Neural progenitor cell (in vitro differentiated cells): Measurements from ENCODE around the gene AGPS. TPM values are rescaled to one million over a fixed set of nuclear protein-coding genes. Genes with fewer than 3 reads are reported as not detected.

ENCODE experiments used
- DNase-seq: peaks from one replicate; pipeline ENCODE4 v3.0.0-alpha.2; 2016; ENCODE audit warnings: low spot score
- H2AFZ ChIP-seq: fragments of 200-600 bp; sonication (generic); replicated peaks from 2 replicates; pipeline ENCODE4 v1.6.1; 2016; ENCODE audit warnings: antibody characterized with exemption
- H3F3A ChIP-seq: fragments of 200-600 bp; sonication (generic); 2 replicates; pipeline ENCODE4 v1.6.1; 2016; ENCODE audit warnings: antibody characterized with exemption, low read depth
- H3K27ac ChIP-seq: fragments of 200-600 bp; sonication (generic); 2 replicates; pipeline ENCODE4 v1.5.1; 2016; ENCODE audit warnings: mild to moderate bottlenecking
- H3K27me3 ChIP-seq: fragments of 200-600 bp; sonication (generic); 2 replicates; pipeline ENCODE4 v1.6.1; 2016; ENCODE audit warnings: mild to moderate bottlenecking, moderate library complexity
- H3K36me3 ChIP-seq: fragments of 200-600 bp; sonication (generic); 2 replicates; pipeline ENCODE4 v1.5.1; 2016
- H3K4me1 ChIP-seq: fragments of 200-600 bp; sonication (generic); 2 replicates; pipeline ENCODE4 v1.6.1; 2016; ENCODE audit warnings: mixed run types
- H3K4me2 ChIP-seq: fragments of 200-600 bp; sonication (generic); 2 replicates; pipeline ENCODE4 v1.6.1; 2016
- H3K4me3 ChIP-seq: fragments of 200-600 bp; sonication (generic); 2 replicates; pipeline ENCODE4 v1.5.1; 2016
- H3K79me2 ChIP-seq: fragments of 200-600 bp; sonication (generic); 2 replicates; pipeline ENCODE4 v1.6.1; 2016; ENCODE audit warnings: low read depth
- H3K9ac ChIP-seq: fragments of 200-600 bp; sonication (generic); 2 replicates; pipeline ENCODE4 v1.6.1; 2016
- H3K9me3 ChIP-seq: fragments of 200-600 bp; sonication (generic); 2 replicates; pipeline ENCODE4 v1.5.1; 2016; ENCODE audit warnings: low read depth
- H4K20me1 ChIP-seq: fragments of 200-600 bp; sonication (generic); 2 replicates; pipeline ENCODE4 v1.6.1; 2016; ENCODE audit warnings: low read depth
- H3K27ac Mint-ChIP-seq: 3 replicates; pipeline ENCODE4 v1.8.0; 2021; ENCODE audit warnings: mixed read lengths
- H3K27me3 Mint-ChIP-seq: 2 replicates; pipeline ENCODE4 v1.8.0; 2022; ENCODE audit warnings: low read depth, mild to moderate bottlenecking, inconsistent platforms, moderate library complexity, mixed read lengths; ENCODE audit not compliant: insufficient read depth
- H3K36me3 Mint-ChIP-seq: 3 replicates; pipeline ENCODE4 v1.8.0; 2021; ENCODE audit warnings: mixed read lengths
- H3K4me1 Mint-ChIP-seq: 3 replicates; pipeline ENCODE4 v1.8.0; 2021; ENCODE audit warnings: mixed read lengths
- H3K4me3 Mint-ChIP-seq: 3 replicates; pipeline ENCODE4 v1.8.0; 2021; ENCODE audit warnings: mild to moderate bottlenecking, moderate library complexity, mixed read lengths
- H3K9me3 Mint-ChIP-seq: 3 replicates; pipeline ENCODE4 v1.8.0; 2020; ENCODE audit warnings: mixed read lengths
- EZH2 ChIP-seq: fragments of 200-600 bp; sonication (generic); IDR thresholded peaks from 2 replicates; pipeline ENCODE4 v1.6.1; 2017; ENCODE audit warnings: antibody characterized with exemption, mild to moderate bottlenecking, moderate library complexity
- EZH2phosphoT487 ChIP-seq: fragments of 200-600 bp; sonication (generic); IDR thresholded peaks from 2 replicates; pipeline ENCODE4 v1.6.1; 2017; ENCODE audit warnings: antibody characterized with exemption
- total RNA-seq: library from RNA; depleted of rRNA; stranded (reverse); fragments of >200 nt; gene quantifications from 2 replicates; pipeline ENCODE4 v1.2.3, GENCODE V29; 2015; ENCODE audit warnings: low replicate concordance
- TF ChIP-seq, protein P1 (sequence below): fragments of 200-600 bp; sonication (generic); IDR thresholded peaks from 2 replicates; pipeline ENCODE4 v1.5.1; 2017; ENCODE audit warnings: antibody characterized with exemption, mild to moderate bottlenecking

AGPS gene
- total RNA-seq, 1 donor from 2014 or later = 63.5 TPM

DNA sequence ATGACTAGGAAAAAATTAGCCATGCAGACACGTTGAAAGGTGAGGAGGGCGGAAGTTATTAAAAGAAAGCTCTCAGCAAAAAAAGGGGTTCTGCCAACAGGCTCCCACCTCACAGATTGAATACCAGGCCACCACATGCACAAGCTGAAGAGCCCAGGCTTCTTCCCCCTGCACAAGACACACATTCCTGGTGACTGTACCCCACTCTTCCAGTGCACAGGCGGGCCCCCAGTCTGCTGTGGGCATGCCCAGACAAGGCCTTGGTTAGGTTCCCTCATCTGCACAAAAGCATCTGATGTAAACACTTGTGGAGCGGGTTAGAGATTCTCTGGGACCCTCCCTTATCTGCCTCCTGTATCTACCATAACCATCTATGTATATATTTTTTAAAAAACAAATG lies 81.7 kb downstream of the AGPS start:
- no peak for DNase-seq
- H3K4me2 ChIP-seq = no peak overlapping the region
- H3K36me3 Mint-ChIP-seq = peaks cover 33% of the 10 kb centered on the region
- H4K20me1 ChIP-seq = no peaks in the 10 kb centered on the region
- H3F3A ChIP-seq = no peaks in the 10 kb centered on the region
- no peak overlapping the region for H3K4me3 ChIP-seq
- H3K27ac ChIP-seq = no peak overlapping the region
- H3K79me2 ChIP-seq = no peaks in the 10 kb centered on the region
- peaks cover 9% of the 10 kb centered on the region for H3K9me3 ChIP-seq
- no peak overlapping the region for H2AFZ ChIP-seq
- H3K36me3 ChIP-seq = peaks cover 16% of the 10 kb centered on the region
- H3K9me3 Mint-ChIP-seq = peaks cover 14% of the 10 kb centered on the region
- no peaks in the 10 kb centered on the region for H3K27me3 ChIP-seq
- no peak overlapping the region for H3K4me3 Mint-ChIP-seq
- no peaks in the 10 kb centered on the region for H3K4me1 Mint-ChIP-seq
- H3K4me1 ChIP-seq = no peaks in the 10 kb centered on the region
- H3K27me3 Mint-ChIP-seq = no peaks in the 10 kb centered on the region
- H3K9ac ChIP-seq = no peak overlapping the region
- TF ChIP-seq EZH2phosphoT487 = no peak
- TF ChIP-seq, protein P1, sequence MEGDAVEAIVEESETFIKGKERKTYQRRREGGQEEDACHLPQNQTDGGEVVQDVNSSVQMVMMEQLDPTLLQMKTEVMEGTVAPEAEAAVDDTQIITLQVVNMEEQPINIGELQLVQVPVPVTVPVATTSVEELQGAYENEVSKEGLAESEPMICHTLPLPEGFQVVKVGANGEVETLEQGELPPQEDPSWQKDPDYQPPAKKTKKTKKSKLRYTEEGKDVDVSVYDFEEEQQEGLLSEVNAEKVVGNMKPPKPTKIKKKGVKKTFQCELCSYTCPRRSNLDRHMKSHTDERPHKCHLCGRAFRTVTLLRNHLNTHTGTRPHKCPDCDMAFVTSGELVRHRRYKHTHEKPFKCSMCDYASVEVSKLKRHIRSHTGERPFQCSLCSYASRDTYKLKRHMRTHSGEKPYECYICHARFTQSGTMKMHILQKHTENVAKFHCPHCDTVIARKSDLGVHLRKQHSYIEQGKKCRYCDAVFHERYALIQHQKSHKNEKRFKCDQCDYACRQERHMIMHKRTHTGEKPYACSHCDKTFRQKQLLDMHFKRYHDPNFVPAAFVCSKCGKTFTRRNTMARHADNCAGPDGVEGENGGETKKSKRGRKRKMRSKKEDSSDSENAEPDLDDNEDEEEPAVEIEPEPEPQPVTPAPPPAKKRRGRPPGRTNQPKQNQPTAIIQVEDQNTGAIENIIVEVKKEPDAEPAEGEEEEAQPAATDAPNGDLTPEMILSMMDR = no peak
- TF ChIP-seq EZH2 = no peak
- no peak overlapping the region for H3K27ac Mint-ChIP-seq

DNA sequence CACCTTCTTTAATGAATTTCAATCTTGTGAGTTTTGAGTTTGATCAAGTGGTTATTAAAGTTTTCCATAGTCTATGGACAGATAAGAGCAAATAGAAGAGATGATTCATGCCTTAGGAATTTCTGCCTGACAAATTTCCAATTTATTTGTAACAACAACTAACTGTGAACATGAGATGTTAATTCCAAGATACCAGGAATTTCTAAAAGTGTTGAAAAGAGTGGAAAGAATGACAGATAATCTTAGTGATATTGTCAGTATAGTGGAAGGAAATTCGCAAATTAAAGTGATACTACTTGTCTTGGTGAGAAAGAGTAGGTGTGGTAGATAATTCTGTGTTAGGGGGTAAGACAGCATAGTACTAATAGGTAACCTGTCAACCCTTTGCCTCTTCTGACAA lies 82.4 kb downstream of the AGPS start:
- no peak overlapping the region for H3K9ac ChIP-seq
- peaks cover 9% of the 10 kb centered on the region for H3K9me3 ChIP-seq
- no peak for DNase-seq
- H3K4me1 ChIP-seq = no peaks in the 10 kb centered on the region
- no peak for TF ChIP-seq EZH2
- TF ChIP-seq EZH2phosphoT487 = no peak
- TF ChIP-seq, protein P1 = no peak
- H3F3A ChIP-seq = no peaks in the 10 kb centered on the region
- no peak overlapping the region for H3K27ac ChIP-seq
- no peak overlapping the region for H2AFZ ChIP-seq
- H3K79me2 ChIP-seq = no peaks in the 10 kb centered on the region
- peaks cover 30% of the 10 kb centered on the region for H3K36me3 Mint-ChIP-seq
- H3K4me3 Mint-ChIP-seq = no peak overlapping the region
- peaks cover 16% of the 10 kb centered on the region for H3K36me3 ChIP-seq
- no peak overlapping the region for H3K4me2 ChIP-seq
- no peaks in the 10 kb centered on the region for H3K27me3 ChIP-seq
- H3K9me3 Mint-ChIP-seq = peaks cover 14% of the 10 kb centered on the region
- no peaks in the 10 kb centered on the region for H4K20me1 ChIP-seq
- H3K27me3 Mint-ChIP-seq = no peaks in the 10 kb centered on the region
- H3K4me1 Mint-ChIP-seq = no peaks in the 10 kb centered on the region
- H3K4me3 ChIP-seq = no peak overlapping the region
- no peak overlapping the region for H3K27ac Mint-ChIP-seq

DNA sequence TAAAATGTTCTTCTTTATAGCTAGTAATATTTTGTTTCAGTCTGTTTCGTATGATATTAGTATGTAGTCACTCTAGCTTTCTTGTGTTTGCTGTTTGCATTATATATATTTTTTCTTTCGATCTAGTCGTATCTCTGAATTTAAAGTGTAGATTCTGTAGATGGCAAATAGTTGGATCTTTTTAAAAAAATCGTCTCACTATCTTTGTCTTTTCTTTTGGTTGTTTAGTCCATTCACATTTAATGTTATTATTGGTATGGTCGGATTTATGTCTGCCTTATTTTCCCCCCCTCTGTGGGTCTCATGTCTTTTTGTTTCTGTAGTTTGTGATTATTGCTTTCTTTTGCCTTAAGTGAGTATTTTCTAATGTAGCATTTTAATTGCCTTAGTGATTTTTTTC lies 84.3 kb downstream of the AGPS start:
- H3K27me3 Mint-ChIP-seq = no peaks in the 10 kb centered on the region
- no peak overlapping the region for H3K4me3 ChIP-seq
- no peak overlapping the region for H3K27ac ChIP-seq
- no peaks in the 10 kb centered on the region for H3K27me3 ChIP-seq
- no peaks in the 10 kb centered on the region for H3F3A ChIP-seq
- peaks cover 2% of the 10 kb centered on the region for H3K9me3 ChIP-seq
- no peaks in the 10 kb centered on the region for H3K4me1 Mint-ChIP-seq
- peaks cover 20% of the 10 kb centered on the region for H3K36me3 Mint-ChIP-seq
- no peaks in the 10 kb centered on the region for H3K4me1 ChIP-seq
- no peak overlapping the region for H3K4me3 Mint-ChIP-seq
- H3K9me3 Mint-ChIP-seq = peaks cover 9% of the 10 kb centered on the region
- H3K9ac ChIP-seq = no peak overlapping the region
- H3K4me2 ChIP-seq = no peak overlapping the region
- H3K36me3 ChIP-seq = peaks cover 5% of the 10 kb centered on the region
- no peak overlapping the region for H2AFZ ChIP-seq
- no peak overlapping the region for H3K27ac Mint-ChIP-seq
- H3K79me2 ChIP-seq = no peaks in the 10 kb centered on the region
- no peak for DNase-seq
- no peak for TF ChIP-seq EZH2
- TF ChIP-seq, protein P1 = no peak
- TF ChIP-seq EZH2phosphoT487 = no peak
- no peaks in the 10 kb centered on the region for H4K20me1 ChIP-seq

DNA sequence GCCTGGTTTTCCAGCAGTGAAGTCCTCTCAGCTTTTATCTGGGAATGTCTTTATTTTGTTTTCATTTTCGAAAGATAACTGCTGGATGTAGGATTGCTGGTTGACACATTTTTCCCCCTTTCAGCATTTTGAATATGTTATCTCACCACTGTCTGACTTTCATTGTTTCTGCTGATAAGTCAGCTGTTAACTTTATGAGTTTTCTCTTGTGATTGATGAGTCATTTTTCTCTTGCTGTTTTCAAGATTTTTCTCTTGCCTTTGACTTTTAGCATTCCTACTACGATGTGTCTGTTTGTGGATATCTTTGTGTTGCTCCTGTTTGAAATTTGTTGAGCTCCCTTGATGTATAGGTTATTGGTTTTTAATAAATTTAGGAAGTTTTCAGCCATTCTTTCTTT lies 85.5 kb downstream of the AGPS start:
- H4K20me1 ChIP-seq = no peaks in the 10 kb centered on the region
- H3K27ac ChIP-seq = no peak overlapping the region
- no peaks in the 10 kb centered on the region for H3K79me2 ChIP-seq
- no peak overlapping the region for H3K9ac ChIP-seq
- H2AFZ ChIP-seq = no peak overlapping the region
- no peak overlapping the region for H3K27ac Mint-ChIP-seq
- no peaks in the 10 kb centered on the region for H3K9me3 ChIP-seq
- no peaks in the 10 kb centered on the region for H3F3A ChIP-seq
- peaks cover 2% of the 10 kb centered on the region for H3K36me3 ChIP-seq
- no peaks in the 10 kb centered on the region for H3K27me3 Mint-ChIP-seq
- peaks cover 9% of the 10 kb centered on the region for H3K36me3 Mint-ChIP-seq
- H3K4me3 Mint-ChIP-seq = no peak overlapping the region
- TF ChIP-seq, protein P1 = no peak
- TF ChIP-seq EZH2phosphoT487 = no peak
- no peak for TF ChIP-seq EZH2
- no peak overlapping the region for H3K4me2 ChIP-seq
- no peaks in the 10 kb centered on the region for H3K4me1 ChIP-seq
- H3K4me1 Mint-ChIP-seq = no peaks in the 10 kb centered on the region
- no peaks in the 10 kb centered on the region for H3K9me3 Mint-ChIP-seq
- no peak overlapping the region for H3K4me3 ChIP-seq
- no peak for DNase-seq
- no peaks in the 10 kb centered on the region for H3K27me3 ChIP-seq
